Measurements from ENCODE around the gene HES6.
"Not testable (repeated sequence)": the region's sequence is repeated elsewhere in the genome, so short reads cannot be mapped to it uniquely, and the experiment has no call there.

HES6 gene

DNA sequence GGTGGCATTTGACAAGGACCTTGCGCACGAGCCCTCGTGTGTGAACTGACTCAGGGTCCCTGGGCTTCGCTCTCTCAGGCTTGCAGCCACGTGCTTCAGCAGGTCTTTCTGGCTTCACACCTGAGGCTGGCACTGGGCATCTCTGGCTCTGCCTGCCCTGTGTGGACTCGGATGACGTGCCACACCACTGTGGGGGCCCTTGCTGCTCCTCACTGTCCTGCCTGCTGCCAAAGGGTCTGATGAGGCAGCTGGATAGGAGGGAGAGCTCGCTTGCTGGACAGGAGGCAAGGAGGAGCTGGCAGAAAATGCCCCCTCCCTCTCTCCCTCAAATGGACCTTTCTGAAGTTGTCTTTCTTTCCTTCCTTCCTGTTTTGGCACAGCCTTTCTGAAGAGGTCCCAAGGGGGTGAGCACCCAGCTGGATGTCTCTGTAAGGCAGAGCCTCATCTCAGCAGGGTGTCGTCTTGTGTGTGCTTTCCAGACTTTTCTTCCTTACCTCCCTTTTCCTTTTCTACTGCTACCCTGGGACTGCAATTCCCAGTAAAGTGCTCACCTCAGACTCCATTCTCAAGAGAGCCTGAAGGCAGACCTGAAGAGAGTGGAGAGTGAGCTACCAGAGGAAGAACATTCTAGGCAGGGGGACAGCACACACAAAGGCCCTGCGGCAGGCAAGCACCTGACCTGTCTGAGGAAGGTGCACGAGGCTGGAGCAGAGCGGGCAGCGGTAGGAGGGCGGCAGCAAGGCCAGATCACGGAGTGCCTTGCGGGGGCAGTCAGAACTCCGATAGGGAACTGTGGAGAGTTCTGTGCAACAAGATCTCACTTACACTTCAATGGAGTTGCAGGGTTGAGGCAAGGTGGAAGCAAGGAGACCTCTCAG, 43.3 kb upstream of the HES6 start:
- Histone ChIP-seq H3K9ac (ENCODE audit: low read depth, low read length) (no peak overlapping the region), H3K36me3 (ENCODE audit: insufficient read depth, low read length) (no peaks in the 10 kb centered on the region), H3K27me3 (ENCODE audit: insufficient read depth, low read length) (0 out of 2 replicates have a peak, but pooled peaks cover 3% of the 10 kb centered on the region), H3K4me3 (ENCODE audit: low read length) (no peak overlapping the region), H3K27ac (ENCODE audit: low read depth, low read length) (no peak overlapping the region), H3K4me1 (ENCODE audit: insufficient read depth, low read length) (peaks cover 23% of the 10 kb centered on the region), H3K9me3 (ENCODE audit: insufficient read depth, low read depth, low read length) (no peaks in the 10 kb centered on the region)
- 94% methylated on average over 17 of the region's 17 CpGs for WGBS

DNA sequence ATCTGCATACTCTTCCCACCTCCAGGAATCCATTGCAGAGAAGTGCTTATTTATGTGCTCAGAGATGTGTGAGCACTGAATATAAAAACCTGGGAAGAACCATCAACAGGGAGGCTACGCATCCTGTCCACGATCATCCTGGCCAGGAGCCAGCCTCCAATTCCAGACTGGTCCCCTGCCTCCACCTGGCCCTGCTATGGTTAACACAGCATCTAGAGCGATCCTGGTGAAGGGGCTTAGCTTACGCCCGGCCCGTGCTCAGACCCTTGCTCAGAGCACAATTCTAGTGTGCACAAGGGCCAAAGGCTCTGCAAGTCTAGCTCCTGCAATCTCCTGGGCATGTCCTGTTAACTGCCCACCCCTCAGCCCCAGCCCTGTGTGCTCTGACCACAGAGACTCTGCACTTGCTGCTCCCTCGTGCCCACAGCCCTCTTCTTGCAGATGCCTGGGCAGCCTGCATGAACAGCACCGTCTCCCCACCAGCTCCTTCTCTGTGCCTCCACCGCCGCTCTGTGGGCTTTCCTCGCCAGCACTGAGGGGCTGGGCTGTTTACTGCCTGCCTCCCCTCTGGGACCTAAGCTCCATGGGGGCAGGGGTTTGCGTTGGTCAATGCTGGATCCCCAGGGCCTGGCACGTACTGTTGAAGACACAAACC, 42.1 kb upstream of the HES6 start:
- 93% methylated on average over 13 of the region's 13 CpGs for WGBS
- Histone ChIP-seq H3K36me3 (ENCODE audit: insufficient read depth, low read length) (peaks cover 2% of the 10 kb centered on the region), H3K27ac (ENCODE audit: low read depth, low read length) (no peak overlapping the region), H3K4me1 (ENCODE audit: insufficient read depth, low read length) (peaks cover 17% of the 10 kb centered on the region), H3K9ac (ENCODE audit: low read depth, low read length) (no peak overlapping the region), H3K4me3 (ENCODE audit: low read length) (no peak overlapping the region), H3K27me3 (ENCODE audit: insufficient read depth, low read length) (no peaks in the 10 kb centered on the region), H3K9me3 (ENCODE audit: insufficient read depth, low read depth, low read length) (no peaks in the 10 kb centered on the region)

- Histone ChIP-seq H3K4me1 (ENCODE audit: insufficient read depth, low read length) (peaks cover 2% of the 10 kb centered on the region; the same call in 1 of the 2 replicates), H3K9me3 (ENCODE audit: insufficient read depth, low read depth, low read length) (no peaks in the 10 kb centered on the region), H3K9ac (ENCODE audit: low read depth, low read length) (no peak overlapping the region), H3K4me3 (ENCODE audit: low read length) (no peak overlapping the region), H3K36me3 (ENCODE audit: insufficient read depth, low read length) (peaks cover 14% of the 10 kb centered on the region), H3K27ac (ENCODE audit: low read depth, low read length) (no peak overlapping the region), H3K27me3 (ENCODE audit: insufficient read depth, low read length) (no peaks in the 10 kb centered on the region)
- WGBS = 86% methylated on average over 12 of the region's 12 CpGs
Observed at GRCh38 chr2:238280083-238280825, 40.4 kb upstream of the HES6 start.

DNA sequence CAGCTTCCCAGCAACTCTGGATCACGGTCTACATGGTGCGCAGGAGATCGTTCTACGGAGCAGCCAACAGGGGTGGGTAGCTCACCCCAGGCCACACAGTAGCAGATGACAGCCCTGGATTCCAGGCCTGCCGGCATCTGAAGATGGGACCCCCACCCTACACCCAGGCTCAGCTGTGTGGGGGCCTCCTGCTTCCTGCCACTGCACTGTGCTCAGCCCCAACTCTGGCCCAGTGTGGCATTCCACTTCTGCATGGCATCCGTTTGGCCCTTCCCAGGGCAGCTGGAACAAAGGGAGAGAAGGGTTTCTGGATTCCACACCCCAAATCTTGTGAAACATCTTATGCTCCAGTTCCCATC, 39.5 kb upstream of the HES6 start:
- peaks cover 20% of the 10 kb centered on the region for H3K36me3 ChIP-seq (ENCODE audit: insufficient read depth, low read length)
- no peaks in the 10 kb centered on the region for H3K27me3 ChIP-seq (ENCODE audit: insufficient read depth, low read length)
- H3K4me3 ChIP-seq (ENCODE audit: low read length) = no peak overlapping the region
- no peak overlapping the region for H3K9ac ChIP-seq (ENCODE audit: low read depth, low read length)
- 90% methylated on average over 6 of the region's 6 CpGs for WGBS
- H3K4me1 ChIP-seq (ENCODE audit: insufficient read depth, low read length) = no peaks in the 10 kb centered on the region
- H3K9me3 ChIP-seq (ENCODE audit: insufficient read depth, low read depth, low read length) = no peaks in the 10 kb centered on the region
- H3K27ac ChIP-seq (ENCODE audit: low read depth, low read length) = no peak overlapping the region

GRCh38 chr2:238278626-238279323, 38.9 kb upstream of the HES6 start:
- WGBS = 91% methylated on average over 9 of the region's 9 CpGs

GRCh38 chr2:238277695-238278094, 37.9 kb upstream of the HES6 start:
- H3K36me3 ChIP-seq (ENCODE audit: insufficient read depth, low read length) = peaks cover 27% of the 10 kb centered on the region

More at GRCh38 chr2:238278626-238279323, 38.9 kb upstream of the HES6 start:
- H3K27ac ChIP-seq (ENCODE audit: low read depth, low read length) = no peak overlapping the region
- no peaks in the 10 kb centered on the region for H3K27me3 ChIP-seq (ENCODE audit: insufficient read depth, low read length)
- H3K9me3 ChIP-seq (ENCODE audit: insufficient read depth, low read depth, low read length) = no peaks in the 10 kb centered on the region
- H3K4me1 ChIP-seq (ENCODE audit: insufficient read depth, low read length) = no peaks in the 10 kb centered on the region
- H3K4me3 ChIP-seq (ENCODE audit: low read length) = no peak overlapping the region
- peaks cover 23% of the 10 kb centered on the region for H3K36me3 ChIP-seq (ENCODE audit: insufficient read depth, low read length)
- no peak overlapping the region for H3K9ac ChIP-seq (ENCODE audit: low read depth, low read length)

DNA sequence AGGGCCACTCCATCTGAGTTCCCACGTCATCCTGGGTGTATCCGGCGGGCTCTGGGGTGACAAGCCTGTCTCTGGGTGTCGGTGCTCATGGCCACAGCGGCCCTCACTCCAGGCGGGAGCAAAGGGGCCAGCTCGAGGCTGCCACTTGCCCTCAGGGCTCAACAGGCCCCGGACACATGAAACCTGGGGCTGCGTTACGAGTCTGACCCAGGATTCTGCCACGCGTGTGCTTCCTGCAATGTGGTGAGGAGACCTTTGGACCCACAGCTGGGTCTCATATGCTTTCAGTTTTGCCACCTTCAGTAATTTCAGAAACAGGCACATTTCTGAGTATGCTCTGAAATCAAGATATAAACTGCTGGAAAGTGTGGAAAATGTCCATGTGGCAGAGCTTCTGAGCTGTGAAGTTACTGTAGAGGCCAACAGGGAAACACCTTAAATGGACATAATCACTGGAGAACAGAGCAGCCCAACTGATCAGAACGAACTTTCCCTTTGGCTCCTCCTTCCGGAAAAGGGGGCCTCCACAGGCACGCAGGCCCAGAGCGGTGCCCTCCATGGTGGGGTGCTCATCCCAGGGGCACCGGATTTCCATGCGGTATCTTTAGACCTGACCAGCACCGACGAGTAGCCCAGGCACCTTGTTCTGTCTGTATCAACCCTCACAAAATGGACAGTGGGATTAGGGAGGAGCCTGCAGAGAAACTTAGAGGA, 34.5 kb upstream of the HES6 start:
- peaks cover 31% of the 10 kb centered on the region for H3K36me3 ChIP-seq (ENCODE audit: insufficient read depth, low read length)
- H3K27ac ChIP-seq (ENCODE audit: low read depth, low read length) = no peak overlapping the region
- no peaks in the 10 kb centered on the region for H3K9me3 ChIP-seq (ENCODE audit: insufficient read depth, low read depth, low read length)
- no peaks in the 10 kb centered on the region for H3K27me3 ChIP-seq (ENCODE audit: insufficient read depth, low read length)
- no peak overlapping the region for H3K4me3 ChIP-seq (ENCODE audit: low read length)
- H3K9ac ChIP-seq (ENCODE audit: low read depth, low read length) = no peak overlapping the region
- H3K4me1 ChIP-seq (ENCODE audit: insufficient read depth, low read length) = no peaks in the 10 kb centered on the region
- 95% methylated on average over 20 of the region's 20 CpGs for WGBS

More at GRCh38 chr2:238277695-238278094, 37.9 kb upstream of the HES6 start:
- Histone ChIP-seq H3K4me1 (ENCODE audit: insufficient read depth, low read length) (no peaks in the 10 kb centered on the region), H3K9me3 (ENCODE audit: insufficient read depth, low read depth, low read length) (no peaks in the 10 kb centered on the region), H3K9ac (ENCODE audit: low read depth, low read length) (no peak overlapping the region), H3K27me3 (ENCODE audit: insufficient read depth, low read length) (no peaks in the 10 kb centered on the region), H3K4me3 (ENCODE audit: low read length) (no peak overlapping the region), H3K27ac (ENCODE audit: low read depth, low read length) (no peak overlapping the region)
- 79% methylated on average over 15 of the region's 15 CpGs for WGBS

GRCh38 chr2:238273433-238273832, 33.6 kb upstream of the HES6 start:
- not testable (repeated sequence) for H3K9ac ChIP-seq (ENCODE audit: low read depth, low read length); H3K4me1 ChIP-seq (ENCODE audit: insufficient read depth, low read length); H3K27ac ChIP-seq (ENCODE audit: low read depth, low read length); H3K4me3 ChIP-seq (ENCODE audit: low read length); H3K27me3 ChIP-seq (ENCODE audit: insufficient read depth, low read length); H3K9me3 ChIP-seq (ENCODE audit: insufficient read depth, low read depth, low read length)
- H3K36me3 ChIP-seq (ENCODE audit: insufficient read depth, low read length) = peaks cover 31% of the 10 kb centered on the region
- whole genome bisulfite sequencing = 99% methylated on average over 7 of the region's 10 CpGs

GRCh38 chr2:238272156-238272555, 32.3 kb upstream of the HES6 start:
- Histone ChIP-seq H3K27ac (ENCODE audit: low read depth, low read length) (no peak overlapping the region), H3K4me1 (ENCODE audit: insufficient read depth, low read length) (no peaks in the 10 kb centered on the region), H3K9me3 (ENCODE audit: insufficient read depth, low read depth, low read length) (no peaks in the 10 kb centered on the region), H3K9ac (ENCODE audit: low read depth, low read length) (no peak overlapping the region), H3K27me3 (ENCODE audit: insufficient read depth, low read length) (no peaks in the 10 kb centered on the region), H3K4me3 (ENCODE audit: low read length) (no peak overlapping the region), H3K36me3 (ENCODE audit: insufficient read depth, low read length) (peaks cover 33% of the 10 kb centered on the region)
- 100% methylated on average over 4 of the region's 4 CpGs for whole genome bisulfite sequencing

DNA sequence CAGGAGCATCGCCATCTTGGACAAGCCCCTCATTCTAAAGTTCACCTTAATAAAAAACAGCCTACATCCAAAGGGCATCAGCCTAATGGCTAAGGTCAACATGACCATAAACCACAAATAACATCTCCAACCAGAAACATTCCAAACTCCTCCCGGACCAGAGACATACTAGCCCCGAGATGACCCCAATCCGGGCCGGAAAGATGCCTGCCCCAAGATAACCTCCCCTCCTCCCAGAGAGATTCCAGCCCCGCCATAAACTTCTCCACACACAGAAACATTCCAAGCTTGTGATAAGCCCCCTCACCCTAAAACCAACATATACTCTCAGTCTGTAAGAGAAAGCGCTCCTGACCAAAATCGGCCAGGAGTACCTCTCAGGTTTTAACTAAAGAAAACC, 31.8 kb upstream of the HES6 start:
- not testable (repeated sequence) for H3K9me3 ChIP-seq (ENCODE audit: insufficient read depth, low read depth, low read length); H3K9ac ChIP-seq (ENCODE audit: low read depth, low read length); H3K27ac ChIP-seq (ENCODE audit: low read depth, low read length); H3K27me3 ChIP-seq (ENCODE audit: insufficient read depth, low read length); H3K4me3 ChIP-seq (ENCODE audit: low read length); H3K4me1 ChIP-seq (ENCODE audit: insufficient read depth, low read length)
- 92% methylated on average over 8 of the region's 8 CpGs for WGBS
- peaks cover 29% of the 10 kb centered on the region for H3K36me3 ChIP-seq (ENCODE audit: insufficient read depth, low read length)

Data from HUES64 (cell line).